Ovary (tissue), 3 donors: ENCODE measurements around the gene MEMO1.
"Not testable (repeated sequence)": the region's sequence is repeated elsewhere in the genome, so short reads cannot be mapped to it uniquely, and the experiment has no call there.

Experiments used
- CTCF ChIP-seq, 3 donors: fragments of 450-650 bp in 2 of 3; fragments of 200-600 bp in 1 of 3; IDR thresholded peaks; one replicate each; pipeline versions ENCODE4 v1.5.1 to v1.8.0; 2016 to 2022; ENCODE audit warnings: antibody characterized with exemption in 3 of 3, mild to moderate bottlenecking in 1 of 3
- EP300 ChIP-seq: sonication (generic); formaldehyde crosslinking; IDR thresholded peaks from one replicate; pipeline ENCODE4 v1.6.1; 2017; ENCODE audit warnings: antibody characterized with exemption
- POLR2A ChIP-seq: fragments of 450-650 bp; IDR thresholded peaks from one replicate; pipeline ENCODE4 v1.6.1; 2017; ENCODE audit warnings: antibody characterized with exemption, mild to moderate bottlenecking, moderate library complexity
- donor health status: DM: no; HTN: no; CAD: no.

DNA sequence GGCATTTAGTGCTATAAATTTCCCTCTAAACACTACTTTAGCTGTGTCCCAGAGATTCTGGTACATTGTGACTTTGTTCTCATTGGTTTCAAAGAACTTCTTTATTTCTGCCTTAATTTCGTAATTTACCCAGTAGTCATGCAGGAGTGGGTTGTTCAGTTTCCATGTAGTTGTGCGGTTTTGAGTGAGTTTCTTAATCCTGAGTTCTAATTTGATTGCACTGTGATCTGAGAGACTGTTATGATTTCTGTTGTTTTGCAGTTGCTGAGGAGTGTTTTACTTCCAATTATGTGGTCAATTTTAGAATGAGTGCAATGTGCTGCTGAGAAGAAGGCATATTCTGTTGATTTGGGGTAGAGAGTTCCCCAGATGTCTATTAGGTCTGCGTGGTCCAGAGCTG is 112.5 kb downstream of the MEMO1 start:
- TF ChIP-seq POLR2A; CTCF (IDR thresholded peaks at IDR 0.05); EP300: not testable (repeated sequence)
